Mucosa of rectum (tissue), 2 donors: ENCODE data around the gene KLHL42.

ENCODE experiments used
- H3K27ac ChIP-seq, 2 donors: one replicate each; pipeline ENCODE4 v1.7.0; 2013; ENCODE audit warnings: inconsistent platforms in 2 of 2, low read depth in 2 of 2, low read length in 2 of 2
- H3K27me3 ChIP-seq, 2 donors: one replicate each; pipeline ENCODE4 v1.7.0; 2013; ENCODE audit warnings: low read length in 2 of 2; ENCODE audit not compliant: control insufficient read depth in 2 of 2, insufficient read depth in 2 of 2
- H3K36me3 ChIP-seq, 2 donors: one replicate each; pipeline ENCODE4 v1.7.0; 2013; ENCODE audit warnings: low read length in 2 of 2; ENCODE audit not compliant: control insufficient read depth in 2 of 2, insufficient read depth in 2 of 2
- H3K4me1 ChIP-seq, 2 donors: one replicate each; pipeline ENCODE4 v1.7.0; 2013; ENCODE audit warnings: low read length in 2 of 2, mild to moderate bottlenecking in 1 of 2; ENCODE audit not compliant: control insufficient read depth in 2 of 2, insufficient read depth in 2 of 2
- H3K4me3 ChIP-seq, 2 donors: one replicate each; pipeline ENCODE4 v1.7.0; 2013; ENCODE audit warnings: low read length in 2 of 2
- H3K9ac ChIP-seq, 2 donors: one replicate each; pipeline ENCODE4 v1.7.0; 2013; ENCODE audit warnings: low read length in 2 of 2, low read depth in 1 of 2, mild to moderate bottlenecking in 1 of 2
- H3K9me3 ChIP-seq, 2 donors: one replicate each; pipeline ENCODE4 v1.7.0; 2013; ENCODE audit warnings: low read length in 2 of 2; ENCODE audit not compliant: control insufficient read depth in 2 of 2
- donor health status: healthy.
- donor health status: Normal muscosa, but diverticular disease.

The KLHL42 gene

DNA sequence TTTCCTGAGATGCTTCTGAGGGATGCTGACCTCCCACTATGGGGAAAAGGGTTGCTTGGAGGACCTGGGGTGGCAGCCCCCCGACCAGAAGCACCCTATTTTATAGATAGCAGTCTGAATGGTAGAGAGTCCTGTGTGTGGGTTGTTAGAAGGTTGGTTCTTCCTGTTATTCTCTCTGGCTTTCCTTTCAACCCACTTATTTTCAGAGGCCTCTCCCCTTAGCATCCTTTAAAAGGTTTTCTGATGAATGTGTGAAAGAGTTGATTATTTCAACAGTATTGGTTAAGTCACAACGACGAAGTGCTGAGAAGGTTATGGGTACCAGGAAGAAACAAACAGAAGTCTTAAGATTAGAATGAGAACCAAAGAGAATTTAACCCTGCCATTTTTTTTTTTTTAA is 20.8 kb downstream of the KLHL42 start:
- H3K4me3 ChIP-seq = no peak overlapping the region

DNA sequence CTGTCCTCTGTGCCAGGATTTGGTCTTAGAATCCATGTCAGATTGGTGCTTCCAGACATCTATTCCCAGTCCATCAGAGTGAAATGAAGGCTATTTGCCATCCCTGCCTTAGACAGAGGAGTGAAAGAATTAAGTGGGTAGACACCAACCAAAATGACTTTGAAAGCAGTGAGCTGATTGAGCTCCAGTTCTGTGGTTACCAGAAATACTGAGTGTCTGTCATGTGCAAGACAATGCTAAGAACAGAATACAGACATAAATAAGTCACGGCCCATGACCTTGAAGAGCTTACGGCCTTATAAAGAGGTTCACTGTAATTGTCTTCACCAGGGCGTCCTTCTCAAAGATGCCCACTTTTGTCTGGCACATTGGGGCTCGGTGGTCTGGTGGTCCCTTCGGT is 21.6 kb downstream of the KLHL42 start:
- Histone ChIP-seq H3K27ac (no peak overlapping the region), H3K4me1 (no peaks in the 10 kb centered on the region), H3K4me3 (no peak overlapping the region), H3K36me3 (peaks cover 20 to 23% of the 10 kb centered on the region in 2 donors), H3K9me3 (no peaks in the 10 kb centered on the region), H3K9ac (no peak overlapping the region), H3K27me3 (no peaks in the 10 kb centered on the region)

More for the DNA sequence above, 20.8 kb downstream of the KLHL42 start:
- peaks cover 23 to 26% of the 10 kb centered on the region in 2 donors for H3K36me3 ChIP-seq
- no peak overlapping the region for H3K27ac ChIP-seq
- no peak overlapping the region for H3K9ac ChIP-seq
- no peaks in the 10 kb centered on the region for H3K9me3 ChIP-seq
- H3K27me3 ChIP-seq = no peaks in the 10 kb centered on the region
- H3K4me1 ChIP-seq = no peaks in the 10 kb centered on the region

DNA sequence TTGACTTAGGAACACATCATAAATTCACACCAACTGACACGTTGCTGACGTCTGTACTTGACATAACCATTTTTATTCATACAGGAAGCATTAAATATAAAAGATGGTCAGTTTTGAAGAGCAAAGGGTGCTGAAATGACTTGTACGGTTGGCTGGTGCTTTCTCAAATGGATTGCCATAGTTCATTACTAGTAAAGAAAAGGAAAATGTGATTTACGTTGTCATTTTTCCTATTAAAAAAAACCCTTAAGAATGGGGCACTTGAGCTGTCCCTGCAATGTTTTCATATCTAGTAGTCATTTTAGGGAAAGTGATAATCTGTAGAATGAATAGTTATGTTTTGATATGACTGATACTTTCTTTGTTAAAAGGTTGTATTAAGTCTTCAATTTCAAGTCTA is 22.5 kb downstream of the KLHL42 start:
- Histone ChIP-seq H3K4me1 (no peaks in the 10 kb centered on the region), H3K27ac (no peak overlapping the region), H3K36me3 (peaks cover 11 to 16% of the 10 kb centered on the region in 2 donors), H3K4me3 (no peak overlapping the region), H3K9me3 (no peaks in the 10 kb centered on the region), H3K27me3 (no peaks in the 10 kb centered on the region), H3K9ac (no peak overlapping the region)

DNA sequence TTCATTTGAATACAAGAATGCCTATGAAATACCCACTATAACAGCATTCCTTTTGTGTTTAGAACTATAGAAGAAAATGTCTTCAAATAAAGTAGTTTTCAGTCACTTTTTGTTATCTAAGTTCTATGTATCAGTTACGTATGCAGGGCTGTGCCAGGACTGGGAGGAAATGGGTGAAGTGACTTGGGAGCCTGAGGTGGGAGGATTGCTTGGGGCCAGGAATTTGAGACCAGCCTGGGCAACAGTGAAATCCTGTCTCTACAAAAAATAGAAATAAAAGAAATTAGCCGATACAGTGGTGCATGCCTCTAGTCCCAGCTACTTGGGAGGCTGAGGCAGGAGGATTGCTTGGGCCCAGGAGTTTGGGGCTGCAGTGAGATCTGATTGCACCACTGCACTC is 22.9 kb downstream of the KLHL42 start:
- Histone ChIP-seq H3K36me3 (peaks cover 7 to 11% of the 10 kb centered on the region in 2 donors), H3K27me3 (no peaks in the 10 kb centered on the region)

DNA sequence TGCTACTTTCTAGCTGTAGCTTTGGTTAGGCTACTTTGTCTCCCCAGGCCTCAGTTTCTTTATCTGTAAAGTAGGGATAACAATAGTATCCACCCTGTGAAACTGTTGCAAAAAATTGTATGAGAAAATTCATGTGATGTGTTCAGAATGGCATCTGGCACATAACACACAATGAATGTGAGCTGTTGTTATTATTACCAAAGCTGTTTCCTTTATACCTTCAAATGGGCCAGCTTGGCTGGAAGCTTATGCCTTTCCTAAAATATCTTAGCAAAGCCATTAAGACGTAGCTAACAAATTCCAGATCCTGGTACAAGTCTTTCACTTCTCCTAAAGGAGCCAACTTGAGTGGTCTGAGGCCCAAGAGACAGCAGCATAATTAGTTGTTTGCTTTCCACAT is 25.2 kb downstream of the KLHL42 start:
- Histone ChIP-seq H3K4me1 (no peaks in the 10 kb centered on the region), H3K9ac (no peak overlapping the region), H3K27me3 (no peaks in the 10 kb centered on the region), H3K36me3 (peaks cover 0 to 3% of the 10 kb centered on the region in 2 donors), H3K27ac (no peak overlapping the region), H3K9me3 (no peaks in the 10 kb centered on the region), H3K4me3 (no peak overlapping the region)

More for the DNA sequence above, 22.9 kb downstream of the KLHL42 start:
- H3K27ac ChIP-seq = no peak overlapping the region
- no peak overlapping the region for H3K9ac ChIP-seq
- no peak overlapping the region for H3K4me3 ChIP-seq
- H3K9me3 ChIP-seq = no peaks in the 10 kb centered on the region
- no peaks in the 10 kb centered on the region for H3K4me1 ChIP-seq

DNA sequence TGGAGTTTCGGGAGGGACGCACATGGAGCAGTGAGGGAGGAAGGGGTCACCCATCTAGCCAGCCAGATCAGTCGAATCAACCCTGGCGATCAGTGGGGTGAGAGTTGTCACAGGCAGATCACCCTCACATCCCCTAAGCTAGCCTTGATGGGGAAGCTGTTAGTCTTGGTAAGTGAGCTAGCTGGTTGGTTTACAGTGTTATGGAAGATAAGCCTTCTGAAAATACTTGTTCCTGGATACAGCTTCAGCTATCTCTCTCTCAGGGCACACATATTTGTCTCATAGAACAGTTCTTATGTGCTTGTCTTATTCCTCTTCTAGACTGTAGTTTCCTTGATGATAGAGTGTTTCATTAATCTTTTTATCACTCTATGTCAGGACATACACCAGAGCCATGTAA is 26.2 kb downstream of the KLHL42 start:
- H3K4me1 ChIP-seq = no peaks in the 10 kb centered on the region
- H3K9me3 ChIP-seq = no peaks in the 10 kb centered on the region
- H3K27ac ChIP-seq = no peak overlapping the region

DNA sequence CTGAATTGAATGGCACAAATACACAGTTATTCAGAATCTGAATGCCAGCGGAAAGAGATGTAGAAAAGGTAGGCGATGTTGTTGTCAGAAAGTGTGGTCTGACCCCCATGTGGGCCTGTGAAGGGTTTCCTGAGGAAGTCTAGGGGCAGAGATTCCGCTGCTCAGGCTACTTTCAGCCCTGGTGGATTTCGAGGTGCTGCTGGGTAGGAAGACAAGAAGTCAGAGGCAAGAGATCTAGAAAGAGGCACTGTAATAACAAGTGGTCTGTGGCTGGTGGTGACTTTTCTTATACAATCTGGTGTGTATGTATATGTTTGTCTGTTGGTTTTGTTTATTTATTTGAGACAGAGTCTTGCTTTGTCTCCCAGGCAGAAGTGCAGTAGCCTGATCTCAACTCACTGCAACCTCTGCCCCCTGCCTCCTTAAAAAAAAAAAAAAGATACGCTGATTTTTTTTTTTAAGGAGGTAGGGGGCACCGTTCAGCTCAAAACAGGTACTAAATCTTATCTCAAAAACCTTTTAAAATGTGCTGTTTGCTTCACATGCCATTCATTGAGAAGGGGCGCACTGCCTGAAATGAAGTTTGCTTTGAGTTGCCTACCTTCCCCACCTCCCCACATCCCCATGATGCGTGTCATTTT is 27.1 kb downstream of the KLHL42 start:
- Histone ChIP-seq H3K4me1 (no peaks in the 10 kb centered on the region), H3K27me3 (no peaks in the 10 kb centered on the region), H3K9ac (no peak overlapping the region), H3K4me3 (no peak overlapping the region), H3K9me3 (no peaks in the 10 kb centered on the region), H3K36me3 (no peaks in the 10 kb centered on the region), H3K27ac (no peak overlapping the region)

More for the DNA sequence above, 26.2 kb downstream of the KLHL42 start:
- Histone ChIP-seq H3K4me3 (no peak overlapping the region), H3K9ac (no peak overlapping the region), H3K36me3 (peaks cover 0 to 2% of the 10 kb centered on the region in 2 donors), H3K27me3 (no peaks in the 10 kb centered on the region)

DNA sequence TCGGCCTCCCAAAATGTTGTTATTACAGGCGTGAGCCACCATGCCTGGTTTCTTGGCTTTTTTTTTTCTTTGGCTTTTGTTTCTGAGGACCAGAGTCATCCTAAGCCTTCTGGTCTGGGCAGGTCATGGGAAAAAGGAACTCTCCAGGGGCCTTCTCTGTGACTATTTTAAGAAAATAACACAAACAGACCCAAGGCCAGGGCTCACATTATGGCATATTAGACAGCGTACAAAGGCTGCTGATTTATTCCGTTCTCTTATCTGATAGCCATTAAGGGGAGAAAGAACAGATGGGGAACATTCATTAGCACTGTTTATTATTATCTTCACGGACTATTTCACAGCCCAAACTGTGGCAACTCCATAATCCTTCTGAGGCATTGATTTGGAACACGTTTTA is 28.8 kb downstream of the KLHL42 start:
- Histone ChIP-seq H3K9ac (no peak overlapping the region), H3K27me3 (no peaks in the 10 kb centered on the region), H3K36me3 (no peaks in the 10 kb centered on the region), H3K9me3 (no peaks in the 10 kb centered on the region), H3K4me1 (no peaks in the 10 kb centered on the region), H3K27ac (no peak overlapping the region), H3K4me3 (no peak overlapping the region)

DNA sequence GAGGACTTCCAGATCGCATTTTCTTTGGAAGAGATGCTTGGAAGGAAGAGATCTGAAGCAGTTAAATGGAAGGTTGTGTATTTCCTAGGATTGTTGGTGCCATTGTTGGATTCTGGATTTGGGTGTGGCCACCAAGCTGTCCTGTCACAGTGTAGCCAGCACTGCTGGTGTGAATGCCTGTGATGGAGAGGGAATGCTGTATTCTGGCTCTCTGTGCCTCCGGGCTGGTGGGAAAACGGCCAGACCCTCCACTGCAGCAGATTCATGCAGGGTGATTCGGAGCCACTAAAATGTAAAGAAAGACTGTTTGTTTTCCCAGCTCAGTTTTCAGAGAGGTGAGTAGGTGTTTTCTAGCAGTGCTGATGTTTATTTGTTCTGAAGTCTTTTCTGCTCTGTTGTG is 30.7 kb downstream of the KLHL42 start:
- no peak overlapping the region for H3K27ac ChIP-seq
- no peak overlapping the region for H3K4me3 ChIP-seq

DNA sequence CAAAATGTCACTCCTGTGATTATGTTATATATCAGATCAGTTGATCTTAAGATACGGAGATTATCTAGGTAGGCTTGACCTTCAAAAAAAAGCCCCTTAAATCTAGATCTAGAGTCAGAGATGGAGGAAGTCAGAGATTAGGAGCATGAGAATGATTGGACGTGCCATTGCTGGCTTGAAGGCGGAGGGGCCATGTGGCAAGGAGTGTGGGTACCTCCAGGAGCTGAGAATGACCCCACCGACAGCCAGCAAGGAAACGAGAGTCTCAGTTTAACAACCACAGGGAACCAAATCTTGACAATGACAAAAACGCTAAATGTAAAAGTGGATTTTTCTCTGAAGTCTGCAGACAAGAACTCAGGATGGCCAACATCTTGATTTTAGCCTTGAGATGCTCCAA is 32.5 kb downstream of the KLHL42 start:
- Histone ChIP-seq H3K27me3 (no peaks in the 10 kb centered on the region), H3K4me1 (peaks cover 0 to 3% of the 10 kb centered on the region in 2 donors), H3K4me3 (no peak overlapping the region), H3K9ac (no peak overlapping the region), H3K27ac (no peak overlapping the region), H3K36me3 (no peaks in the 10 kb centered on the region), H3K9me3 (no peaks in the 10 kb centered on the region)

More for the DNA sequence above, 30.7 kb downstream of the KLHL42 start:
- Histone ChIP-seq H3K9ac (no peak overlapping the region), H3K9me3 (no peaks in the 10 kb centered on the region), H3K36me3 (no peaks in the 10 kb centered on the region), H3K4me1 (peaks cover 0 to 3% of the 10 kb centered on the region in 2 donors), H3K27me3 (no peaks in the 10 kb centered on the region)
